ENCODE results near the gene SYTL5.

Gene SYTL5

DNA sequence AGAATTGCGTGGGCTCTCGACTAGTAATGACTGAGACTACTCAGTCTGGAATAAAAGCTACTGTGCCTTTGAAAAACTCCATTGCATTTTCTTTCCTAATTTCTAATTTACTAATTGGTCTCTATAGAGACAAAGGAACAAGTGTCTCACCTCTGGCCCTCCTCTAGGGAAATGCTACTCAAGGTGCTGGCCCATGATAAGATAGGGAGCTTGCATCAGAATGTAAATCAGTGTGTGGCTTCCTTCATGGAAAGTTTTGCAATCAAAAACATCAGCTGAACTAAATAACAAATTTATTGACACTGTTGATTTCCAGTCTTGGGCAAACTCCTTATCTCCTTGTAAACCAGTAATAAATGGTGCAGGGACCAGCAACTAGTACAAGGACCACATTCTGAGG lies 132.5 kb downstream of the SYTL5 start:
- no peak for DNase-seq (ENCODE audit: low read depth, low spot score)

DNA sequence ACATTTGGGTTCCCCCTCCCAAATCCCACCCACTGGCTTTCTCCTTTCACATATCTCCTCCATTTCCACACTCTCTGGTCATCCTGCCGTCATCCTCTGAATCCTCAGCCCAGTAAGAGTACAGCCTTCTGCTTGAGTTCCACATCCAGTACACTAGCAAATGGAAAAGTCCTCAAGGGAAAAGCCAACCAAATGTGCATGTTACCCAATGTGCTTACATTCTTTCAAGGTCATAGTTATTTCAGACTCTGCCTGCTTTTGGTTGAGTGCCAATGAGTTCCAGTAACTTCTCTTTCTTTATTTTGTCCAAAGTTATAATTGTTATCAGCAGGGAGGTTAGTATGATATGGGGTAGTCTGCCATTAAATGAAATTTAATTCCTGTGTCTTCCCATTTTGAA lies 136.3 kb downstream of the SYTL5 start:
- no peak for DNase-seq (ENCODE audit: low read depth, low spot score)

DNA sequence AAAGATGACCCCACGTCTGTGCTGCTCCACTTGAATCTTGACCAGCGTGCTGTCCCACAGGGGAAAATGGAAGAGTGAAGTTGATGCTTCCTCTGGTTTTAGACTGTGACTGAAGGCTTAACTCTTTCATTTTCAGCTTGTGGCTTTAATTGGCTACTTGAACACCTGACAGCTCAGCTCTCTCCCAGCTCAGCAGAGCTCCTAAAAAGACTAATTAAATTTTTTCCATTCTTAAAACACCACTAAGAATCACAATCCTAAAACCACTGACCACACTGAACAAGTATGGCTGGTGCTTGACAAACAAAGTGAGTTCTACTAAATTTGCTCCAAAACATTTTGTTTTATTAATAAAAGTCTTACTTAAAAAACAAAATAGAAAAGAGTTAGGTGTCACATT lies 142.7 kb downstream of the SYTL5 start:
- no peak for DNase-seq (ENCODE audit: low read depth, low spot score)

DNA sequence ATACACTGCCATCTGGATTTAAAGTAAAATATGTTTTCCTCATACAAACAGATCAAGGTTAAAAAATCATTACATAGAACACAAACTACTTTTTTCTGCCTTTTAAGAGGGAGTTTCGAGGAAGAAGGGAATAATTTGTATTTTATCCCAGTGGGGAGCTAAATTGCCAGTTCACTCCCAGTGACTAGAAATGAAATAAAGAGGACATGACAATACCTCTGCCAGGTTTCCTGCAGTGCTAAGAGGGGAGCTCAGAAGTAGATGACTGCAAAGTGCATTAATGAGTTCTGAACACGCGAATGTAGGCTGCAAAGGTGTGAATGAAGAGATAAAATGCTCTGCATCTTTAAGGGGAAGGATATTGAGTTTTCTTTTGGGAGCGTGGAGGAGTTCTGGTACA lies 144.6 kb downstream of the SYTL5 start:
- DNase-seq (ENCODE audit: low read depth, low spot score) = no peak

DNA sequence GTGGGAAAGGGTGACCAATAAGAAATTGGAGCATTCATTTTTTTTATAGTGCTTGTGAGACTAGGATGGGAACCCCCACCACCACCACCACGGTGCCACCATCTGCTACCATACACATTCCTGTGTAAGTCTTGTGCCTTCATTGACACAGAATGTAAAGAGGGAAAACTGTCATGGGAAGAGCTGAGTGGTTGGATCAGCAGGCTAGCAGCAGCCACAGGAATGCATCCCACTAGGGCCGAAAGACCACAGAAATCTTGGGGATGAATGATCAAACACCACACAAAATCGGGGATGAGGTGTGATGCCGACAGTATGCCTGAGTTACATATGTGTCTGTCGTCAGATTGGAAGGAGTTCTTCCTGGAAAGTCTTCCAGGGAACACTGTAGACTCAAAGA lies 145.1 kb downstream of the SYTL5 start:
- DNase-seq (ENCODE audit: low read depth, low spot score) = no peak

DNA sequence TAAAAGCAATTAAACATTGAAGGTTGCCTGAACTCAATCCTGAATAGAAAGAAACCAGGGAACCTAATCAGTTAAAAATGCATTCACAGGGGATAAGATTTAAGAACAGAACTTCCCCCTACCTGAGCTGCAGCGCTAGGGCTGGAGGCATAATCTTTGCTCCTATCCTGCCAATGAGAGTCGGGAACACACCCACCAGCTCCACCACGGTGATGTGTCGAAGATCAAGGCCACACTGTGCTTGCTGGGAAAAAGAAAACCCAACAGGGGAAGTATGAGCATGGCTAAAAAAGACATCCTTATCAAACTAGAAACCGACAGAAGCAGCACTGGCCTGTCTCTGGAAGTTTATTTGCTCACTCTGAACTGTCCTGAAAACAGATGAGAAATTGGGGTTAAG lies 148.0 kb downstream of the SYTL5 start:
- no peak for DNase-seq (ENCODE audit: low read depth, low spot score)

DNA sequence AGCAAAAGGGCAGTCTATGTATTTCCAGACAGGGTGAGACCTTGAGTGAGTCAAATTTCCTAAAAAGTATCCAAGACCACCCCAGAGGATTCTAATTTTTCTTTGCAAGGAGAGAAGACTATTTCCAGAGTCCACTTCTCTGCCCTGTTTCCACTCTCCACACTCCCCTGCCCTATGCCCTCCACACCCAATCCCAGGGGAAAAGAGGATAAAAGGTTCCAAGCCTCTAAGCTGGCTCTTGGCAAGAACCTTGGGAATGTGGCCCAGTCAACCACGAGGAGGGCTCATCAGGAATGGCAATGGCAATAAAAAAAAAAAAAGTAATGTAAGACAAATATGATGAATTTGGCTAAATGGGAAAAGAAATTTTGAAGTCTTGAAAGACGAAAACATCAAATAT lies 148.5 kb downstream of the SYTL5 start:
- no peak for DNase-seq (ENCODE audit: low read depth, low spot score)

DNA sequence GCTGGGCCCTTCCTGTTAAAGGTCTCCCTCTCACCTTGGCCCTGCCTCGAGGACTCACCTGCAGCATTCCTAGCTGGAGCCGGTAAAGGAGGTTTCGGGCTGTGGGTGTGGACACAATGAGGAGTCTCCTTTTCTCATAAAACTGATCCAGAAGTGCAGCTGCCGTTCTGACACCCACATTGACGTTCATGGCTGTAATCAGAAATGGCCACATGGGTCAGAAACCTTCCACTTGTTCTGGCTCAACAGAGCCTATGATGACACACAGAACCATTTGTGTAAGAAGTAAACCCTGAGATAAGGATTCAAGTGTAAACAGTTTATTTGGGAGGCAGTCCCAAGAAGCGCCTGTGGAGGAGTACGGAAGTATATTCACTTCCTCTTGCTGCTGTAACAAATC lies 150.5 kb downstream of the SYTL5 start:
- no peak for DNase-seq (ENCODE audit: low read depth, low spot score)

DNA sequence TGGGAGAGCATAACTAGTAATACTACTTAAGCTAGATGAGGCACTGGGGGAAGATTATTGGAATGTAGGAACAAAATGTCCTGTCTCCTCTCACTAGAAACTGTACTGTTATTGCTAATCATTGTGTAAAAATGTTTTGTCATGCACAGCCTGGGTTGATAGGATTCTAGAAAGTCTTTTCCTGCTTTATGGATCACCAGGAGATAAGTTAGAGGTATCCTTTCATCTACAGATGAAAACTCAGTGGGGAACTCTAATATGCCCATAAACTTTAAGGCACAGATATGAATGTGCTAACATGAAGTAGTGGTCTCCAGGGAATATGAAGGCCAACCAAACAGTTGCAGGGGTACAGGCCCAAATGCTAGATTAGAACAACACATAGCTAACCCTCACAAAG lies 156.8 kb downstream of the SYTL5 start:
- no peak for DNase-seq (ENCODE audit: low read depth, low spot score)

DNA sequence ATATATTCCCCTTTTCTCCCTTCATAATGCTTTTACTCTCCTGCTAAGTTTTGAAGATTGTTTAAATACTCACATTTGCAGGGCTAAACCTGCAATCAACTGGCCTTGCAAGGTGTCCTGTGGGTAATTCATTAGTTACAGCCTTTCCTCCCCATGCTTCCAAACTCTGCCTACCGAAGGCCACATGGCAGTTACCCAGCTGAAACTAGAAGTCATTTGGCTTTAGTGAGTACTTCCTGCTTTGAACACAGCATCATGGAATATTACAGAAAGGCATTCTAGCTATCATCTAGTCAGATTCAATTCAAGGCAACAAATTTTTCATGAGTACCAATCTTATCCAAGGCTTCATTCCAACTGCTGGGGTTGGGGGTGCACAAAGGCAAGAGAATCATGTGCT lies 158.7 kb downstream of the SYTL5 start:
- DNase-seq (ENCODE audit: low read depth, low spot score) = no peak

DNA sequence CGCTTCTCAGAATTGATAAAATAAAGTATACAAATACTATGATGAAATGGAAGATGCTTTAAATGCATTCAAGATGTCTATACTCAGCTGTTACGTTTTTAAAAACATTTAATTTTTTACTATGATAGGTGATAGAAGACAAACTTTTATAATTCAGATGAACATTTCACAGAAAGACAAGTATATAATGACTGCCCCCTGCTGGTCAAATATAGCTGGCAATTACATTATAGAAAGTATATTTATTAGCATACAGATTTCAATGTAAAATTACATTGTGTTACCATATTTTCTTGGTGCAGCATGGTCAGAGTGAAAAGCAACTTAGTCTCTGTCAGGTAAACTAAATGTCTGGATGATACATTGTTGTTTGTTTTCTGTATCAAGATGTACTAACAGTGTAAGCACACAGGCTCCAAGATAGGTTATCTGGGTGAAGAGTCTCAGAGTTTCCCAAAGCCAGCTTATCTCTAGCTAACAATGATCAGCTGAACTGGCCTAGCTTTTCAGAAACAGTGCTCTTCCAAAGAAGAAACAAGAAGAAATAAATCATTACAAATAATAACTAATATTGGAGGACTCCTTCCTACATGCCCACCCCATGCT lies 160.2 kb downstream of the SYTL5 start:
- DNase-seq (ENCODE audit: low read depth, low spot score) = no peak

DNA sequence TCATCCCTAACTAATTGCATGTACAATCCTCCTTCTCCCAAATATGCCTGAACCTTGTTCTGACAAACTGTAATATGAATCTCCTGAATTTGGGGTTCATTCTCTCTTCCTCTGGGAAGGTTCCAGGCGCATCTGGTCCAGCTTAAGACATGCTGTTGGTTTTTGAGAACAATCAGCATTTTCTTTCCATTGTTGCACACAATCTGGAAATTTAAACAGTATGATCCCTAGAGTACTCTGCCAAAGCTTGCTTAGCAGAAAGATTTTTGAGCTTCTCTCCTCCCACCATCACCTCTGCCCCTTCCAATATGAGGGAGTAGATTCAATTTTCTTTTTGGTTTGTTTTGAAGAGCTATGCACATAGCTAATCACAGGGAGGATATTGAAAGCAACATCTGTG lies 164.2 kb downstream of the SYTL5 start:
- no peak for DNase-seq (ENCODE audit: low read depth, low spot score)

DNA sequence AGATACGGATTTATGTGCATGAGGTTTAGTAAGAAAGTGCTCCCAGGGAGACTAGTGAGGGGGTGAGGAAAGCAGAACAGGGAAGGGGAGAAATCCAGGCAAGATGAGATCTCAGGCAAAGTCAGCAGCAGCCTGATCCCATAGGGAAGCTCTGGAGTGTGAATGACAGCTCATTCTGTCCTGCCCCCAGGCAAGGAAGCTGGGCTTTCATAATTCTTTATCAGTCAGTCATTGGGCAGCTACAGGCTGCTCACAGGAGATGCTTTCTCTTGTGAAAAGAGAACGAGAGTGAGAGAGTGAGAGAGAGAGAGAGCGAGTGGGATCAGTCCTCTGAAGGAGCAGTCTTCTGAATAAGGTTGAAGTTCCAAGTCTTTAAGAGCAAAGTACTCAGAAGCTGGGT lies 166.2 kb downstream of the SYTL5 start:
- no peak for DNase-seq (ENCODE audit: low read depth, low spot score)

DNA sequence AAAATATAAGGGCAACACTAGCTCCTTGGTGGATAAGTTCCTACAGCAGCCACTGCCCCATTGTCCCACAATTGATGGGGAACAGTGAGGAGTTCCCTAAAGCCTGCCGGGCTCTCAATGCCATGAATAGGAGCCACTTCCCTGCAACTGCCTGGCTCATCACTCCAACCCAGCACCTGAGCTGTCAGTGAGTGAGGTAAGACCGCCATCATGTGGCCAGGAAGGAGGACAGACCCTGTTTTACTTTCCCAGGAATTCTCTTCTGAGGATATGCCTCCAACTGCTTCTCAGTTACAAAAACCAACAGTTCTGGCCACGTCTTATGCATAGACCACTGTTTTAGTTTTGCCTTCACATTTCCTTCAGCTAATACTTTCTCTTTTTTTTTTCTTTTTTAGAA lies 168.8 kb downstream of the SYTL5 start:
- DNase-seq (ENCODE audit: low read depth, low spot score) = no peak

DNA sequence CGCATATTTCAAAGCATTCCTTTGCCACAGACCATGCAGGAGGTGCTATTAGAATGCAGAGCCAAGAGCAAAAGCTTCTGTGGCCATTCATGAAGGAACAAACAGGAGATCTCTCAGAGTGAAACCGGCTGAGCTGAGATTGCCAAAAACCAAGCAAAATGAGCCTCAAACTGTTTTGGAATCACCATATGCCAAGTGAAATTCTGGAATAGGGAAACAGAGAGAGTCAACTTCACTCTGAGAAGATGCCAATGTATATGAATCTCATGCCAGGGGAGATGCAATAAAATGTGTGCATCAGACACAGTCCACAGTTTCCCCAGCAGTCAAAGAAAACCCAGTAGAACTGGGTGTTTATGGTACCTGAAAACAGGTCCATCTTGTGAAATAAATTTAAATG lies 172.0 kb downstream of the SYTL5 start:
- no peak for DNase-seq (ENCODE audit: low read depth, low spot score)

Data from activated naive CD8-positive, alpha-beta T cell treated with anti-CD3 and anti-CD28 coated beads, Interleukin-2, amount 50 U/mL, for 16 hours (primary cell).